Glutamatergic neuron (in vitro differentiated cells): ENCODE measurements around the gene FGF14. TPM values are rescaled to one million over a fixed set of nuclear protein-coding genes. Genes with fewer than 3 reads are reported as not detected.
A peak's percentile ranks its signal among the peaks of the same experiment; 100 is the strongest.

Experiments
- DNase-seq: peaks from one replicate; pipeline ENCODE4 v3.0.0; 2022
- H3K27ac Mint-ChIP-seq: one replicate; pipeline ENCODE4 v1.8.0; 2020; ENCODE audit warnings: mild to moderate bottlenecking, mixed read lengths, inconsistent platforms; ENCODE audit not compliant: unreplicated experiment
- H3K27me3 Mint-ChIP-seq: one replicate; pipeline ENCODE4 v1.8.0; 2020; ENCODE audit warnings: mild to moderate bottlenecking, moderate library complexity, mixed read lengths, inconsistent platforms; ENCODE audit not compliant: unreplicated experiment
- H3K36me3 Mint-ChIP-seq: one replicate; pipeline ENCODE4 v1.8.0; 2020; ENCODE audit warnings: mild to moderate bottlenecking, mixed read lengths, inconsistent platforms; ENCODE audit not compliant: unreplicated experiment
- H3K4me1 Mint-ChIP-seq: one replicate; pipeline ENCODE4 v1.8.0; 2020; ENCODE audit warnings: mild to moderate bottlenecking, low read depth, mixed read lengths, inconsistent platforms; ENCODE audit not compliant: unreplicated experiment
- H3K4me3 Mint-ChIP-seq: one replicate; pipeline ENCODE4 v1.8.0; 2020; ENCODE audit warnings: mild to moderate bottlenecking, mixed read lengths, inconsistent platforms; ENCODE audit not compliant: unreplicated experiment
- H3K9me3 Mint-ChIP-seq: one replicate; pipeline ENCODE4 v1.8.0; 2020; ENCODE audit warnings: mild to moderate bottlenecking, moderate library complexity, mixed read lengths, inconsistent platforms; ENCODE audit not compliant: unreplicated experiment
- total RNA-seq: library from RNA; stranded (reverse); fragmentation: NEBNext Ultra II Directional; extraction: Animal tissue kit (Norgen Biotek cat#: 25700); gene quantifications from one replicate; pipeline ENCODE4 v1.2.1, GENCODE V29; 2021; ENCODE audit not compliant: unreplicated experiment
- TF ChIP-seq, protein P1 (sequence below): fragments of 200-600 bp; sonication (generic); IDR thresholded peaks from one replicate; pipeline ENCODE4 v1.5.0; 2021; ENCODE audit not compliant: partially characterized antibody, unreplicated experiment

The FGF14 gene
- total RNA-seq, 1 donor from 2014 or later: 17.8 TPM

DNA sequence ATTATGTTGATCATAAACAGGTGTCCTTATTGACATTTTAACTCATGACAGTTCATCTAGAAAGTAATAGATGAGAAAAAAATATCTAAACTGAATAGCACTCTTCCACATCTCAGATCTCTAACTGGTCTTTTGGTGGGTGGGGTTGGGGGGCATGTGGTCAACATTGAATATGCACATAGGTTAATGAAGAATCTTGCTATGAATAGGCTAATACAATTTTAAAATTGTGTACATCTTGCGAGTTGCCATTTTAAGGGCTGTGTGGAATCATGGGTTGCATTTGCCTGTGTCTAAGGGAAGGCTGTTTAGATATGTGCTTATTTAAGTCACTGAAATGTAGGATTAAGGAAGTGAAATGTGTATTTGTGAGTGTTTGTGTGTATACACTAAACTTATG lies 603.4 kb downstream of the FGF14 start:
- Mint-ChIP-seq H3K9me3 (no peaks in the 10 kb centered on the region), H3K27me3 (no peaks in the 10 kb centered on the region), H3K27ac (no peak overlapping the region), H3K4me1 (no peaks in the 10 kb centered on the region), H3K36me3 (no peaks in the 10 kb centered on the region), H3K4me3 (no peak overlapping the region)
- TF ChIP-seq, protein P1, sequence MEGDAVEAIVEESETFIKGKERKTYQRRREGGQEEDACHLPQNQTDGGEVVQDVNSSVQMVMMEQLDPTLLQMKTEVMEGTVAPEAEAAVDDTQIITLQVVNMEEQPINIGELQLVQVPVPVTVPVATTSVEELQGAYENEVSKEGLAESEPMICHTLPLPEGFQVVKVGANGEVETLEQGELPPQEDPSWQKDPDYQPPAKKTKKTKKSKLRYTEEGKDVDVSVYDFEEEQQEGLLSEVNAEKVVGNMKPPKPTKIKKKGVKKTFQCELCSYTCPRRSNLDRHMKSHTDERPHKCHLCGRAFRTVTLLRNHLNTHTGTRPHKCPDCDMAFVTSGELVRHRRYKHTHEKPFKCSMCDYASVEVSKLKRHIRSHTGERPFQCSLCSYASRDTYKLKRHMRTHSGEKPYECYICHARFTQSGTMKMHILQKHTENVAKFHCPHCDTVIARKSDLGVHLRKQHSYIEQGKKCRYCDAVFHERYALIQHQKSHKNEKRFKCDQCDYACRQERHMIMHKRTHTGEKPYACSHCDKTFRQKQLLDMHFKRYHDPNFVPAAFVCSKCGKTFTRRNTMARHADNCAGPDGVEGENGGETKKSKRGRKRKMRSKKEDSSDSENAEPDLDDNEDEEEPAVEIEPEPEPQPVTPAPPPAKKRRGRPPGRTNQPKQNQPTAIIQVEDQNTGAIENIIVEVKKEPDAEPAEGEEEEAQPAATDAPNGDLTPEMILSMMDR: no peak
- no peak for DNase-seq

DNA sequence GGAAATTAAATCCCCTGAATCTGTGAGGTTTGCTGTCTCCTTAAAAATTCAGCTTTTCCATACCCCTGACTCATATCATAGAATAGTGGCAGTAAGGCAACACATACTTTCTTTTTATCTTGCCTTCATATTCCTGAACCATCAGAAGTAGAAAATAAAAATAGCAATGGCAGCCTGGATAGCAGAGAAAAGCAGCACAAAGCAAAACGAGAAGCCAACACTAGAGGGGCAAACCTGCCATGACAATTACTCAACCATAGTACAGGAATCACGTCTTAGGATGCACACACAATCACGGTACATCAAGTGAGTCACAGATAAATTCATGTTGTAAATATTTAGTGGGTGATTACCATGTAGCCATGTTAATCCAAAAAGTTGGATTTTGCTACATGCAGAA lies 606.4 kb downstream of the FGF14 start:
- no peak for DNase-seq
- Mint-ChIP-seq H3K9me3 (no peaks in the 10 kb centered on the region), H3K4me1 (peaks cover 4% of the 10 kb centered on the region), H3K36me3 (no peaks in the 10 kb centered on the region), H3K27me3 (no peaks in the 10 kb centered on the region), H3K4me3 (no peak overlapping the region), H3K27ac (no peak overlapping the region)
- TF ChIP-seq, protein P1: no peak

DNA sequence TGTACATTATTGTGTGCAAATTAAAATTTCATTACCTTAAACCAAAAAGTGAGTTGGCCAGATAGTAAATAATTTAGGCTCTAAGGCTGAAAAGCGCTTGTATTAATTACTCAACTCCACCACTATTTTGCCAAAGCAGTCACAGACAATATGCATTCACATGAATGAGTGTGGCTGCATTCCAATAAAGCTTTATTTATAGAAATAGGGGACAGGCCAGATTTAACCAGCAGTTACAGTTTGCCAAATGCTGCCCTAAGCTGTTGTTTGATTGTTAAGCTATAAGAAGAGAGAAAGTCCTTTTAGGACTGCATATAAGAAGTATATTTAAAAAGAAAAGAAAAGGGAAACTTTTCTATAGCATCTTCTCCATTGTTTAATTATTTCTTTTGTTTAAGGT lies 606.8 kb downstream of the FGF14 start:
- no peak overlapping the region for H3K27ac Mint-ChIP-seq
- no peak for DNase-seq
- TF ChIP-seq, protein P1: no peak
- peaks cover 4% of the 10 kb centered on the region for H3K4me1 Mint-ChIP-seq
- no peaks in the 10 kb centered on the region for H3K9me3 Mint-ChIP-seq
- H3K36me3 Mint-ChIP-seq: no peaks in the 10 kb centered on the region
- H3K4me3 Mint-ChIP-seq: no peak overlapping the region
- H3K27me3 Mint-ChIP-seq: no peaks in the 10 kb centered on the region

DNA sequence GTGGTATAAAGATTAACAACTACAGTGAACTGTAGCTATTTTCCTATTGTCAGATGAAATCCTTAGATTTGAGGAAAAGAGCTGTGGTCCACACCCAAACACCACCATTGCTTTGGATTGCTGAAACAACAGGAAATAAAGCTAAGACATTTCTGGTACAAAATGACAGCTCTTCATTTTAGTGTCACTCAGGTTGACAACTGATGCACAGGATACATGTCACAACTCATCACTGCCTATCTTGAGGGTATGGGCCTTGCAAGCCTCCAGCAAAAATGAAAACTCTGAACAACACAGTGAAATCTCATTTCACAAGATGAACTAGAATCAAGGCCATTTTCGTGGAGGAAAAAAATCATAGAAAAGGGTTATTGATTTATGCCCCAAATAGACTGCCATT lies 609.7 kb downstream of the FGF14 start:
- H3K4me1 Mint-ChIP-seq: peaks cover 4% of the 10 kb centered on the region
- H3K9me3 Mint-ChIP-seq: no peaks in the 10 kb centered on the region
- no peaks in the 10 kb centered on the region for H3K27me3 Mint-ChIP-seq

DNA sequence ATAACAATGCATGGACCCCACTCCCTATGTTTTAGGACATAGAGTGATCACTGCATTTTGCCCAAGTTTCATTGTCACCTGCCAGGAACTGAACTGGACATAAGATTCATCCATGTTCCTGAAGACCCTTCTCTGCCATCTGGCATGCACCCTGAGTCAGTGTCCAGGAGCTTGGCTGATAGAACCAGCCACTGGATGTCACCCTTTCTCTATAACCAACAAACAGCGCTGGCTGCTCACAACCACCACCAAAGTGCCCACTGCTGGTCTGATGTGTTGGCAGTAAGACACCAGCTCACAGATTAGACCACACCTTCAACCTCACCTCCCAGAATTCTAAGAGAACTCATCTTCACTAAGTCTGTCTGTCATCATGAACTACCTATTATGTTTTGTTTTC lies 616.0 kb downstream of the FGF14 start:
- peak; percentile 54 for DNase-seq
- no peaks in the 10 kb centered on the region for H3K36me3 Mint-ChIP-seq
- H3K9me3 Mint-ChIP-seq: peaks cover 2% of the 10 kb centered on the region
- TF ChIP-seq, protein P1: no peak
- H3K27ac Mint-ChIP-seq: no peak overlapping the region
- H3K4me3 Mint-ChIP-seq: no peak overlapping the region
- H3K4me1 Mint-ChIP-seq: peaks cover 4% of the 10 kb centered on the region
- peaks cover 4% of the 10 kb centered on the region for H3K27me3 Mint-ChIP-seq

More for the DNA sequence above, 609.7 kb downstream of the FGF14 start:
- H3K27ac Mint-ChIP-seq: no peak overlapping the region
- DNase-seq: no peak
- H3K4me3 Mint-ChIP-seq: no peak overlapping the region
- TF ChIP-seq, protein P1: no peak
- no peaks in the 10 kb centered on the region for H3K36me3 Mint-ChIP-seq
